CMK (cell line): Measurements from ENCODE around the gene LRSAM1.

Source experiments
- DNase-seq: peaks from one replicate; pipeline ENCODE4 v3.0.0-alpha.2; 2010; ENCODE audit warnings: low read depth

LRSAM1 gene

DNA sequence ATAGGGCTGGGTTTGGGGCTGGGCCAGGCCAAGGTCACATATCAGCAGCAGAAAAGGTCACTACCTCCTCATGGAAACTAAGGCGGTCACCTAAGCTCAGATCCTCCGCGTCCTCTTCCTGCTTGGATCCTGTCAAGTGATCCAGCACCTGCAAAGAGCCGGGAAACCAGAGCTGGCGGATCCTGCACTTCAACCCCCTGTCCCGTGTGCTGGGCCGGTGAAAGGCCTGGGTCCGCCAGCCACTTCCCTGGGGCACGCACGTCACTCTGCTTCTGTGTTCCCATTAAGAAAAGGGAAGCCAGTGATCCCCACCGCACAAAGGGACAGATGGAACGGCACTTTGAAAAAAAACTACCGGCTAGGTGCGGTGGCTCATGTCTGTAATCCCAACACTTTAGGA lies 99.4 kb downstream of the LRSAM1 start:
- DNase-seq: no peak
